ENCODE measurements around the gene GRK5.

Gene GRK5

GRCh38 chr10:119288574-119289001 lies 81.2 kb downstream of the GRK5 start:
- H3K4ac ChIP-seq (ENCODE audit: low read length): no peak overlapping the region
- H3K4me2 ChIP-seq (ENCODE audit: insufficient read depth, low read length, poor library complexity, severe bottlenecking): no peak overlapping the region
- no peak for DNase-seq (ENCODE audit: low spot score)
- H3K4me3 ChIP-seq (ENCODE audit: low read length in 2 of 2): peak overlapping the region in 1 of 2 donors; percentile 37
- H2AFZ ChIP-seq (ENCODE audit: low read length): no peak overlapping the region
- H3K27me3 ChIP-seq (ENCODE audit: control insufficient read depth in 3 of 3, insufficient read depth in 3 of 3, low read depth in 1 of 3, low read length in 3 of 3): no peaks in the 10 kb centered on the region
- no peak overlapping the region for H2BK120ac ChIP-seq (ENCODE audit: low read depth, low read length)
- H3K18ac ChIP-seq (ENCODE audit: low read length): peak overlapping the region; percentile 32
- H4K91ac ChIP-seq (ENCODE audit: low read depth, low read length, poor library complexity): no peak overlapping the region
- peaks cover 5 to 9% of the 10 kb centered on the region in 2 donors for H3K4me1 ChIP-seq (ENCODE audit: control insufficient read depth in 2 of 2, insufficient read depth in 1 of 2, low read depth in 1 of 2, low read length in 2 of 2)
- no peaks in the 10 kb centered on the region for H3K79me1 ChIP-seq (ENCODE audit: low read depth, low read length)
- WGBS, 2 donors (ENCODE audit: extremely low coverage in 2 of 2, insufficient read length in 2 of 2, insufficient replicate concordance in 1 of 2): no CpG with 5 or more reads among the region's 7 CpGs
- H3K23ac ChIP-seq (ENCODE audit: low read depth, low read length, poor library complexity): peak overlapping the region; percentile 80
- H2BK15ac ChIP-seq (ENCODE audit: low read length): no peak overlapping the region
- H3K27ac ChIP-seq (replicated peaks; ENCODE audit: low read length): no peak overlapping the region
- no peaks in the 10 kb centered on the region for H3K9me3 ChIP-seq (replicated peaks in 1 of 2; ENCODE audit: control insufficient read depth in 2 of 2, insufficient read depth in 1 of 2, low read depth in 1 of 2, low read length in 2 of 2)
- H3K14ac ChIP-seq (ENCODE audit: low read length): peak overlapping the region; percentile 40
- no peak overlapping the region for H2AK5ac ChIP-seq (ENCODE audit: low read depth, low read length)
- no peak overlapping the region for H2BK5ac ChIP-seq (ENCODE audit: low read length)
- peak overlapping the region; percentile 54 for H3K9ac ChIP-seq (ENCODE audit: low read depth, low read length, poor library complexity)
- H2BK12ac ChIP-seq (ENCODE audit: low read length): no peak overlapping the region
- no peak overlapping the region for H4K8ac ChIP-seq (ENCODE audit: low read depth, low read length)
- H3K36me3 ChIP-seq (replicated peaks in 1 of 2; ENCODE audit: control insufficient read depth in 2 of 2, insufficient read depth in 2 of 2, low read length in 2 of 2): no peaks in the 10 kb centered on the region

- Histone ChIP-seq H3K27ac (replicated peaks; ENCODE audit: low read length) (no peak overlapping the region), H3K4ac (ENCODE audit: low read length) (no peak overlapping the region), H2BK15ac (ENCODE audit: low read length) (no peak overlapping the region), H2AFZ (ENCODE audit: low read length) (no peak overlapping the region), H2BK5ac (ENCODE audit: low read length) (no peak overlapping the region), H3K4me2 (ENCODE audit: insufficient read depth, low read length, poor library complexity, severe bottlenecking) (no peak overlapping the region), H3K9me3 (replicated peaks in 1 of 2; ENCODE audit: control insufficient read depth in 2 of 2, insufficient read depth in 1 of 2, low read depth in 1 of 2, low read length in 2 of 2) (no peaks in the 10 kb centered on the region), H2BK120ac (ENCODE audit: low read depth, low read length) (no peak overlapping the region), H4K91ac (ENCODE audit: low read depth, low read length, poor library complexity) (no peak overlapping the region), H3K9ac (ENCODE audit: low read depth, low read length, poor library complexity) (no peak overlapping the region), H3K27me3 (ENCODE audit: control insufficient read depth in 3 of 3, insufficient read depth in 3 of 3, low read depth in 1 of 3, low read length in 3 of 3) (no peaks in the 10 kb centered on the region), H2BK12ac (ENCODE audit: low read length) (no peak overlapping the region), H3K14ac (ENCODE audit: low read length) (no peak overlapping the region), H3K36me3 (replicated peaks in 1 of 2; ENCODE audit: control insufficient read depth in 2 of 2, insufficient read depth in 2 of 2, low read length in 2 of 2) (no peaks in the 10 kb centered on the region), H3K23ac (ENCODE audit: low read depth, low read length, poor library complexity) (no peak overlapping the region), H4K8ac (ENCODE audit: low read depth, low read length) (no peak overlapping the region), H3K4me3 (ENCODE audit: low read length in 2 of 2) (no peak overlapping the region), H3K79me1 (ENCODE audit: low read depth, low read length) (no peaks in the 10 kb centered on the region), H2AK5ac (ENCODE audit: low read depth, low read length) (no peak overlapping the region), H3K18ac (ENCODE audit: low read length) (peak overlapping the region; percentile 21), H3K4me1 (ENCODE audit: control insufficient read depth in 2 of 2, insufficient read depth in 1 of 2, low read depth in 1 of 2, low read length in 2 of 2) (peaks cover 5 to 9% of the 10 kb centered on the region in 2 donors)
- no peak for DNase-seq (ENCODE audit: low spot score)
- WGBS, 2 donors (ENCODE audit: extremely low coverage in 2 of 2, insufficient read length in 2 of 2, insufficient replicate concordance in 1 of 2): no CpG with 5 or more reads among the region's 8 CpGs
Measured at GRCh38 chr10:119289227-119289920, 82.0 kb downstream of the GRK5 start.

- no peak overlapping the region for H3K23ac ChIP-seq (ENCODE audit: low read depth, low read length, poor library complexity)
- no peak overlapping the region for H3K4ac ChIP-seq (ENCODE audit: low read length)
- H2BK12ac ChIP-seq (ENCODE audit: low read length): no peak overlapping the region
- no peak overlapping the region for H2BK5ac ChIP-seq (ENCODE audit: low read length)
- H4K8ac ChIP-seq (ENCODE audit: low read depth, low read length): no peak overlapping the region
- no peak overlapping the region for H3K9ac ChIP-seq (ENCODE audit: low read depth, low read length, poor library complexity)
- H2BK120ac ChIP-seq (ENCODE audit: low read depth, low read length): no peak overlapping the region
- H3K79me1 ChIP-seq (ENCODE audit: low read depth, low read length): no peaks in the 10 kb centered on the region
- H3K9me3 ChIP-seq (replicated peaks in 1 of 2; ENCODE audit: control insufficient read depth in 2 of 2, insufficient read depth in 1 of 2, low read depth in 1 of 2, low read length in 2 of 2): no peaks in the 10 kb centered on the region
- no peak overlapping the region for H2AFZ ChIP-seq (ENCODE audit: low read length)
- H4K91ac ChIP-seq (ENCODE audit: low read depth, low read length, poor library complexity): no peak overlapping the region
- no peak overlapping the region for H2BK15ac ChIP-seq (ENCODE audit: low read length)
- no peak overlapping the region for H3K4me3 ChIP-seq (ENCODE audit: low read length in 2 of 2)
- H3K4me1 ChIP-seq (ENCODE audit: control insufficient read depth in 2 of 2, insufficient read depth in 1 of 2, low read depth in 1 of 2, low read length in 2 of 2): peaks cover 5 to 6% of the 10 kb centered on the region in 2 donors
- H3K27me3 ChIP-seq (ENCODE audit: control insufficient read depth in 3 of 3, insufficient read depth in 3 of 3, low read depth in 1 of 3, low read length in 3 of 3): no peaks in the 10 kb centered on the region
- WGBS, 2 donors (ENCODE audit: extremely low coverage in 2 of 2, insufficient read length in 2 of 2, insufficient replicate concordance in 1 of 2): no CpG with 5 or more reads among the region's 12 CpGs
- no peak for DNase-seq (ENCODE audit: low spot score)
- H3K36me3 ChIP-seq (replicated peaks in 1 of 2; ENCODE audit: control insufficient read depth in 2 of 2, insufficient read depth in 2 of 2, low read length in 2 of 2): no peaks in the 10 kb centered on the region
- H3K27ac ChIP-seq (replicated peaks; ENCODE audit: low read length): no peak overlapping the region
- H3K18ac ChIP-seq (ENCODE audit: low read length): peak overlapping the region; percentile 9
- H3K14ac ChIP-seq (ENCODE audit: low read length): no peak overlapping the region
- no peak overlapping the region for H2AK5ac ChIP-seq (ENCODE audit: low read depth, low read length)
- no peak overlapping the region for H3K4me2 ChIP-seq (ENCODE audit: insufficient read depth, low read length, poor library complexity, severe bottlenecking)
Measured at GRCh38 chr10:119290301-119291048, 83.1 kb downstream of the GRK5 start.

GRCh38 chr10:119291223-119291900 lies 84.0 kb downstream of the GRK5 start:
- Histone ChIP-seq H3K4me1 (ENCODE audit: control insufficient read depth in 2 of 2, insufficient read depth in 1 of 2, low read depth in 1 of 2, low read length in 2 of 2) (peaks cover 5 to 6% of the 10 kb centered on the region in 2 donors), H3K36me3 (replicated peaks in 1 of 2; ENCODE audit: control insufficient read depth in 2 of 2, insufficient read depth in 2 of 2, low read length in 2 of 2) (no peaks in the 10 kb centered on the region), H3K9me3 (replicated peaks in 1 of 2; ENCODE audit: control insufficient read depth in 2 of 2, insufficient read depth in 1 of 2, low read depth in 1 of 2, low read length in 2 of 2) (no peaks in the 10 kb centered on the region), H3K4me3 (ENCODE audit: low read length in 2 of 2) (no peak overlapping the region), H3K79me1 (ENCODE audit: low read depth, low read length) (no peaks in the 10 kb centered on the region), H3K18ac (ENCODE audit: low read length) (peak overlapping the region; percentile 8), H3K4ac (ENCODE audit: low read length) (no peak overlapping the region), H3K4me2 (ENCODE audit: insufficient read depth, low read length, poor library complexity, severe bottlenecking) (no peak overlapping the region), H2BK12ac (ENCODE audit: low read length) (no peak overlapping the region), H2BK120ac (ENCODE audit: low read depth, low read length) (no peak overlapping the region), H4K8ac (ENCODE audit: low read depth, low read length) (no peak overlapping the region), H4K91ac (ENCODE audit: low read depth, low read length, poor library complexity) (no peak overlapping the region), H3K9ac (ENCODE audit: low read depth, low read length, poor library complexity) (no peak overlapping the region), H3K23ac (ENCODE audit: low read depth, low read length, poor library complexity) (no peak overlapping the region), H2BK15ac (ENCODE audit: low read length) (no peak overlapping the region), H2AK5ac (ENCODE audit: low read depth, low read length) (no peak overlapping the region), H3K27ac (replicated peaks; ENCODE audit: low read length) (no peak overlapping the region), H2AFZ (ENCODE audit: low read length) (no peak overlapping the region), H2BK5ac (ENCODE audit: low read length) (no peak overlapping the region), H3K27me3 (ENCODE audit: control insufficient read depth in 3 of 3, insufficient read depth in 3 of 3, low read depth in 1 of 3, low read length in 3 of 3) (no peaks in the 10 kb centered on the region), H3K14ac (ENCODE audit: low read length) (no peak overlapping the region)
- no peak for DNase-seq (ENCODE audit: low spot score)
- WGBS, 2 donors (ENCODE audit: extremely low coverage in 2 of 2, insufficient read length in 2 of 2, insufficient replicate concordance in 1 of 2): no CpG with 5 or more reads among the region's 6 CpGs
